ENCODE measurements around the gene AEBP1.

The AEBP1 gene

DNA sequence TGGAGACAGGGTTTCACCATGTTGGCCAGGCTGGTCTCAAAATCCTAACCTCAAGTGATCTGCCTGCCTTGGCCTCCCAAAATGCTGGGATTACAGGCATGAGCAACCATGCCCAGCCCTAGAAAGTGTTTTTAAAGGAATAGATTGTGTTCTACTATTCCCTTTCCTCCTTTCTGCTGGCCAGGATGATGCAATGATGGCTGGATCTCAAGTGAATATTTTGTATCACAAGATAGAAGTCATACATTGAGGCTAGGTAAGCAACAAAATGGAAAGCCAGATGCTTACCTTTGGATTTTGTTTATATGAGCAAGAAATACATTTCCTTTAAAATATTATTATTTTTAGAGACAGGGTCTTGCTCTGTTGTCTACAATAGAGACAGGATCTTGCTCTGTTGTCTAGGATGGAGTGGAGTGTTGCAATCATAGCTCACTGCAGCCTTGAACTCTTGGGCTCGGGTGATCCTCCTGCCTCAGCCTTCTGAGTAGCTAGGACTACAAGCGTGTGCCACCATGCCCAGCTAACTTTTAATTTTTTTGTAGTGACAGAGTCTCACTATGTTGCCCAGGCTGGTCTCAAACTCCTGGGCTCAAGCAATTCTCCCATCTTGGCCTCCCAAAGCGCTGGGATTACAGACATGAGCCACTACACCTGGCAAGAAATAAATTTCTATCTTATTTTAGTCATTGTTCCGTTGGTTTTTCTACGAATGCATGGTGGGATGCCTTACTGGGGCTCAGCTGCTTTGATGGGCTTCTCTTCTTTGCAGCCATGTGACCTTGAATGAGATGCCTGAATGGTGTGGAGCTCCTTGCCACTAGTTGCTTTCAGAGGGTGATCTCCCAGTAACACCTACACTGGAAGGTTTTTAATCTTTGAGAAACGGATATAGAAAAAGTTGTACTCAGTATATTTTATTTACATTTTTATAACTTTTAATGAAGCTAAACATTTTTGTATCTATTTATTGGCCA lies 5.8 kb upstream of the AEBP1 start:
- TF ChIP-seq, protein P1, sequence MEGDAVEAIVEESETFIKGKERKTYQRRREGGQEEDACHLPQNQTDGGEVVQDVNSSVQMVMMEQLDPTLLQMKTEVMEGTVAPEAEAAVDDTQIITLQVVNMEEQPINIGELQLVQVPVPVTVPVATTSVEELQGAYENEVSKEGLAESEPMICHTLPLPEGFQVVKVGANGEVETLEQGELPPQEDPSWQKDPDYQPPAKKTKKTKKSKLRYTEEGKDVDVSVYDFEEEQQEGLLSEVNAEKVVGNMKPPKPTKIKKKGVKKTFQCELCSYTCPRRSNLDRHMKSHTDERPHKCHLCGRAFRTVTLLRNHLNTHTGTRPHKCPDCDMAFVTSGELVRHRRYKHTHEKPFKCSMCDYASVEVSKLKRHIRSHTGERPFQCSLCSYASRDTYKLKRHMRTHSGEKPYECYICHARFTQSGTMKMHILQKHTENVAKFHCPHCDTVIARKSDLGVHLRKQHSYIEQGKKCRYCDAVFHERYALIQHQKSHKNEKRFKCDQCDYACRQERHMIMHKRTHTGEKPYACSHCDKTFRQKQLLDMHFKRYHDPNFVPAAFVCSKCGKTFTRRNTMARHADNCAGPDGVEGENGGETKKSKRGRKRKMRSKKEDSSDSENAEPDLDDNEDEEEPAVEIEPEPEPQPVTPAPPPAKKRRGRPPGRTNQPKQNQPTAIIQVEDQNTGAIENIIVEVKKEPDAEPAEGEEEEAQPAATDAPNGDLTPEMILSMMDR (IDR thresholded peaks at IDR 0.05; ENCODE audit: extremely low read depth, missing control alignments) = no peak
- no peak for DNase-seq (ENCODE audit: low spot score)

DNA sequence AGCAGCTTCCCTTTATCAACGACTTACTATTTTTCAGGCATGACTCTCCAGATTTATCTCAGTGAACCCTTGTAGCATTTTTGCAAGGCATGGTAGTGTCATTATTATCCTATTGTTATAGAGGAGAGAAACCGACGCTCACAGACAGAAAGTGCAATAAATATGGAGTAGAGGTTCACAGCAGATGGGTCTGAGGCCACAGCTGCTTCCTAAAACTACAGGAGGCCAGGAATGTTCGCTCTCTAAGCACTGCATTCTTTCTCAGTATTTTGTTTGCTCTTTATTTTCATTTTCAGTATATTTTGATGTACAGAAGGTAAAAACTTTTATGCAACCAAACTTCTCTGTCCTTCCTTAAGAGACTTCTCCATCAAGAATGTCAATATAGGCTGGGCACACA lies 4.5 kb upstream of the AEBP1 start:
- no peak for DNase-seq (ENCODE audit: low spot score)
- TF ChIP-seq, protein P1 (IDR thresholded peaks at IDR 0.05; ENCODE audit: extremely low read depth, missing control alignments) = no peak

DNA sequence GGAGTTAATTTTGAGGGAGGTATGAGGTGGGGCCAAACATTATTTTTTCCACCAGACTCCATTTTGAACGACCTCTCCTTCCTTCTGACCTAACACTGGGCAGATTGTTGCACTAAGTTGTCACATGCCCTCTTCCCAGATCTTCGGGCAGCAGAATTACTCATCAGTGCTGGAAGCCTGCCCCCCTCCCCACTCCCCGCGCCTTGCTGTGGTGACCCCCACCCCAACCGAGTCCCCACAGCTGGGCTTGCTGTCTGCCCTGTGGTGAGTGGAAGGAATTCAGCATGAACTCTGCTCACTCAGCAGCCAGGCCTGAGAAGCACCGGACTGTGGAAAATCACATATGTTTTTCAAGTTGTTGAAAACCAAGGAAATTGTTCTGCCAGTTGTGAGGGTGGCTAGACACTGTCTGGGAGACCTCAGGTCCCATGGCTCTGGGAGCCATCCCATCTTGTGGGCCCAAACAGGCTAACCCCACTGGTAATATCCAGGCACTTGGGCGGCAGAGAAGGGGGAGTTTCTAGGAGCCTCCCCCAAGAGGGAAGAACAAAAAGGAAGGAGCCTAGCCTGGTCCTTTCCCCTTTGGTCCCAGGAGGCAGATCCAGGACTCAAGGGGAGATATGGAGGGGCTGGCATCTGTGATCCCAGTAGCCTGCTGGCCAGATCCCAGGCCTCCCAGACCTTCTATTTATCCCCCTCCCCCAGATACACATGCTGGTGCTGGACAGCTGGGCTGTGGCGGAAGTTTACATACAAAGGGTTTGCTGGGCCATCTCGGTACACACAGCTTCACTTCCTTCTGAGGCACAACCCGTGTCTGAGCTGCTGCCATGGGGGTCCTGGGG lies 3.5 kb upstream of the AEBP1 start:
- TF ChIP-seq, protein P1 (IDR thresholded peaks at IDR 0.05; ENCODE audit: extremely low read depth, missing control alignments) = no peak
- DNase-seq (ENCODE audit: low spot score) = peak; percentile 41

DNA sequence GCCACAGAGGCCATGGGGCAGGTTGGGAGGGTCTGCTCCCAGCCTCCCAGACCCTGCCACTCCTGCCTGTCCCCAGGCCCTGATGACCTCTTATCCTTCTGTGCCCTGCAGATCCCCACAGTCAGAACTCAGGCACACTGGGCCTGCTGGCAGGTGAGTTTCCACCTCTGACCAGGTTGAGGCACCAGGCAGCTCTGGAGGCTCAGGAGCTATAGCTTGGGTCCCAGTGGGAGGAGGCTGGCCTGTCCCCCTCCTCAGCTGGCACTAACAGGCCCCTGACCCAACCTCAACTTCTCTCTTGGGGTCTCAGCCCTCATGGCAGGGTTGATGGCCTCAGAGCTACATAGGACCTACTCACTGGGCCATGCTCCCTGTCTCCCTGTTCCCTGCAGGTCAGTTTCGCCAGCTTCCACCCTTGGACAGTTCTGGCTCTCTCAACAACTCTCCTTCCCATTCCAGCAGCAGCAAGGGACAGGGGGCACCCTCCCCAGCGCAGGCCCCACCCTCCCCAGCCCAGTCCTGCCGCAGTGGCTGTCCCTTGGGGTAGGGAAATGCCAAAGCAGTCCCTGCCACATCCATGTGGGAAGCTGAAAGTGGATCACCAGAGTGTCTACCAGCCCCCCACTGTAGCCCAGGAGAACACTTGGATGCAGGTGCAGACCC lies 2.7 kb upstream of the AEBP1 start:
- TF ChIP-seq, protein P1 (IDR thresholded peaks at IDR 0.05; ENCODE audit: extremely low read depth, missing control alignments) = no peak
- DNase-seq (ENCODE audit: low spot score) = no peak

DNA sequence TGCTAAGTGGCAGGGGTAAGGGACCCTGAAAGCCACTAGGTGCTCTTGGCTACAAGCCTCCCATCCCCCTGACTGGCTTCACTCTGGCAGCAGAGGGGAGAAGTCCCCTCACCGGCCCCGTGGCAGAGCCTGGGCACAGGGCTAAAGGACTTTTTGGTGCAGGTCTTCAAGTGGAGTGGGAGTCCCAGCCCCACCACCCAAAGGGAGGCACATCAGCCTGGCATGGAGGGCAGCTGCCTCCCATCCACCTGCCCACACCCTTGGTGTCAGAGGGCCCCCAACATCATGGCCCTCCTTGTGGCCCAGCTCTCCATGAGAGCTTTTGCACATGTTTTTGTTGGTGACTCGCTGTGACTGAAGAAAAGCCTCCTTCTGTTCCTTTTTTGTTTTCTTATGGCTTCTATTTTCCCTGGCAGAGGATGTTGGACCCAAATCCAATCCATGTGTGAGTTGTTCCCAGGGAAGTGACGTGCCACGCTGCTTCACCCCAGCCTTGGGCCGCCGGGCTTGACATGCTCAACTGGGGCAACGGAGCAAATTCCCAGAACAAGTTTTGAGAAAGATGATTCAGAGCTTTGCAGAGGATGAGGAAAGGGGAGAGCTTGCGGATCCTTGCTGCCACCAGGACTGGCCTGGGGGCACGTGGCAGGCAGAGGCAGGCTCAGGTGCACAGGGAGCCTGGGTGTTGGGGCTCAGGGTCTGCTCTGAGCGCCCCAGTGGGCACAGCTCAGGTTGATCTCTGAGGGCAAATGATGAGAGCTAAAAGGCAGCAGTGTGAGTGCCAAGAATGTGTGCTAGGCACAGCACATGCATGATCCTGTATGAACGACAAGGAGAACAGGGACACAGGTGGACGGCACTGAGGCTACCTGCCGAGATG lies 1.9 kb upstream of the AEBP1 start:
- no peak for DNase-seq (ENCODE audit: low spot score)
- TF ChIP-seq, protein P1 (IDR thresholded peaks at IDR 0.05; ENCODE audit: extremely low read depth, missing control alignments) = no peak

DNA sequence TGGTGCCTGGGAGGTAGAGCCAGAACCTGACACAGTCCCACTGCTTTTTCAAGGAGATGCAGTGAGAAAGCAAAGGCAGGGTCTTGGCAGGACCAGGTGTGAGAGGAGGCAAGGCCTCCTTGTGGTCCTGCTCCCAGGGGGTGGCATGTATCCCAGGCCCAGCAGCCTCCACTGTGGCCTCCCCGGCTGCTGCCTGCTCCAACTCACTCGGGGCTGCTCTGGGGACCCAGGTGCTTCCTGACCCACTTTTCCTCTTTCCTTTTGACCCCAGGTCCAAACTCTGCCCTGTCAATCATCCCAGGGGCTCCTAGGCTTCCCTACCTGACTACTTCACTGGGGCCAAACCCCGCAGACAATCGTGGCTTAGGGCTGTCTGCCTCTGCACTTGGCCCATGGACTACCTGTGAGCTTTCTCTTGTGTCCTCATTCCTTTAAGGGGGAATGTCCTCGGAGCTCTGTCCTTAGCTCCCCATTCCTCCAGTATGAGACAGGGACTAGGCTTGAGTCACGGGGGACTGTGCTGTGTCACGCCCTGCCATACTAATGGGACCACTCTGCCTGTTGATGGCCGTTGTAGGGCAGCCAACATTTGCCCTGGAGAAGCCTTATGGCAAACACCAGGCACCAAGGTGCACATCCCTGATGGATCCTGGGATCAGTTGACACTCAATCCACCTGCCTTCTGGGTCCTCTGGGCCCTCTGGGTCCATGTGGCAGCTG lies 1.1 kb upstream of the AEBP1 start:
- DNase-seq (ENCODE audit: low spot score) = no peak

More for the DNA sequence above, 1.1 kb upstream of the AEBP1 start:
- TF ChIP-seq, protein P1 (IDR thresholded peaks at IDR 0.05; ENCODE audit: extremely low read depth, missing control alignments) = no peak

Measured in GM20000 (cell line).